Measurements from ENCODE around the gene ZNF317.

Gene ZNF317

GRCh38 chr19:9187191-9187590, 47.0 kb downstream of the ZNF317 start:
- Histone ChIP-seq H3K9me3 (ENCODE audit: control insufficient read depth, insufficient read depth, low read depth, low read length) (no peaks in the 10 kb centered on the region), H3K27ac (ENCODE audit: extremely low read depth, low read depth, low read length) (no peak overlapping the region), H3K4me3 (ENCODE audit: low read depth, low read length) (no peak overlapping the region), H3K36me3 (ENCODE audit: control insufficient read depth in 2 of 2, insufficient read depth in 1 of 2, low read length in 2 of 2) (no peaks in the 10 kb centered on the region), H3K4me1 (ENCODE audit: control insufficient read depth, insufficient read depth, low read length) (no peaks in the 10 kb centered on the region)
- ChIA-PET CTCF (no interaction called here), POLR2A (no interaction called here)
- TF ChIP-seq ZNF10 (tag by site-specific recombination; IDR thresholded peaks at IDR 0.05) (no peak), ZBTB1 (tag by site-specific recombination; IDR thresholded peaks at IDR 0.05) (no peak), REST (tag by site-specific recombination; IDR thresholded peaks at IDR 0.05) (no peak), ZNF621 (tag by site-specific recombination; IDR thresholded peaks at IDR 0.05) (no peak), ZNF529 (tag by site-specific recombination; IDR thresholded peaks at IDR 0.05; ENCODE audit: insufficient replicate concordance) (no peak), TCF7L2 (IDR thresholded peaks at IDR 0.05; ENCODE audit: borderline replicate concordance, low read depth, low read length) (no peak), ZNF558 (tag by site-specific recombination; IDR thresholded peaks at IDR 0.05) (no peak), ZNF580 (tag by site-specific recombination; IDR thresholded peaks at IDR 0.05) (no peak), ZNF292 (tag by site-specific recombination; IDR thresholded peaks at IDR 0.05; ENCODE audit: borderline replicate concordance, low read depth) (no peak), ZNF600 (tag by site-specific recombination; IDR thresholded peaks at IDR 0.05) (no peak), ZNF239 (tag by site-specific recombination; IDR thresholded peaks at IDR 0.05) (no peak), PRDM6 (tag by site-specific recombination; IDR thresholded peaks at IDR 0.05) (no peak), ZNF280D (tag by site-specific recombination; IDR thresholded peaks at IDR 0.05) (no peak)

- Histone ChIP-seq H3K4me1 (ENCODE audit: control insufficient read depth, insufficient read depth, low read length) (no peaks in the 10 kb centered on the region), H3K27ac (ENCODE audit: extremely low read depth, low read depth, low read length) (no peak overlapping the region), H3K36me3 (ENCODE audit: control insufficient read depth in 2 of 2, insufficient read depth in 1 of 2, low read length in 2 of 2) (no peaks in the 10 kb centered on the region), H3K4me3 (ENCODE audit: low read depth, low read length) (no peak overlapping the region), H3K9me3 (ENCODE audit: control insufficient read depth, insufficient read depth, low read depth, low read length) (no peaks in the 10 kb centered on the region)
- CTCF ChIA-PET, result interaction anchor here (0.6 to 1.1 kb wide), 2 partner anchors 9 to 700 kb away, joined by 3 to 4 read pairs; no protein-coding TSS in a partner anchor
- TF ChIP-seq PRDM10 (tag by site-specific recombination; IDR thresholded peaks at IDR 0.05), result no peak
- TF ChIP-seq ZNF561 (tag by site-specific recombination; IDR thresholded peaks at IDR 0.05; ENCODE audit: borderline replicate concordance), result no peak
- TF ChIP-seq ZNF341 (tag by site-specific recombination; IDR thresholded peaks at IDR 0.05; ENCODE audit: low read depth), result no peak
- no peak for TF ChIP-seq IKZF3 (tag by site-specific recombination; IDR thresholded peaks at IDR 0.05)
- no peak for TF ChIP-seq INSM2 (tag by site-specific recombination; IDR thresholded peaks at IDR 0.05)
- no peak for TF ChIP-seq ZNF544 (tag by site-specific recombination; IDR thresholded peaks at IDR 0.05)
- no peak for TF ChIP-seq BCL6B (tag by site-specific recombination; IDR thresholded peaks at IDR 0.05)
- POLR2A ChIA-PET, result no interaction called here
Measured at GRCh38 chr19:9189535-9189934, 49.3 kb downstream of the ZNF317 start.

All from HEK293 (cell line).